ENCODE data around the gene NECTIN2.
"Not testable (repeated sequence)": the region's sequence is repeated elsewhere in the genome, so short reads cannot be mapped to it uniquely, and the experiment has no call there.

NECTIN2 gene

DNA sequence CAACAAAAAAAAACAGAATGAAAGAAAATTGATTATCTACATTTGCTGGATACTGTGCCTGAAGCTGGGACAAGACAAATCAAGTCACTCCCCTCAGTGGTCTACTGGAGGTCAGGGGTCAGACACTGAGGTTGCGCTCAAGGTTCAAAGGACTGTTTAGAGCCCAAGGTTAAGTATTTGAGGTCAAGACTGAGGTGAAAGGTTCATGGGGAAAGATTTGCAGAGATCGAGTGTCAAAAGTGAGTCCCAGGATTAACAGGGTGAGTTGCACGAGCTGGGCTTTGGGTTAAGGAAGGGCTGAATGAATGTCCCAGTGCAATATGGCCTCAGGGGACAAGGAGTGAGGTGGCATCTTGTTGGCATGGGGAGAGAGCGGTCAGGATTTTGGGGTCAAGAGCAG is 41.6 kb downstream of the NECTIN2 start:
- DNase-seq = no peak

DNA sequence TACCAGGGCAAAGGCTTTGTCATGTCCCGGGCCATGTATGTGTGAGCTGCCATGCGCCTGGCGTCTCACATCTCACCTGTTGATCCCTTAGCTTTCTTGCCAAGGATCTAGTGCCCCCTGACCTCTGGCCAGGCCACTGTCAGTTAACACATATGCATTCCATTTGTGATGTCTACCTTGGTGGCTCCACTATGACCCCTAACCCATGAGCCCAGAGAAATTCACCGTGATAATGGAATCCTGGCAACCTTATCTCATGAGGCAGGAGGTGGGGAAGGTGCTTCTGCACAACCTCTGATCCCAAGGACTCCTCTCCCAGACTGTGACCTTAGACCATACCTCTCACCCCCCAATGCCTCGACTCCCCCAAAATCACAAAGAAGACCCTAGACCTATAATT is 42.2 kb downstream of the NECTIN2 start:
- DNase-seq = not testable (repeated sequence)

DNA sequence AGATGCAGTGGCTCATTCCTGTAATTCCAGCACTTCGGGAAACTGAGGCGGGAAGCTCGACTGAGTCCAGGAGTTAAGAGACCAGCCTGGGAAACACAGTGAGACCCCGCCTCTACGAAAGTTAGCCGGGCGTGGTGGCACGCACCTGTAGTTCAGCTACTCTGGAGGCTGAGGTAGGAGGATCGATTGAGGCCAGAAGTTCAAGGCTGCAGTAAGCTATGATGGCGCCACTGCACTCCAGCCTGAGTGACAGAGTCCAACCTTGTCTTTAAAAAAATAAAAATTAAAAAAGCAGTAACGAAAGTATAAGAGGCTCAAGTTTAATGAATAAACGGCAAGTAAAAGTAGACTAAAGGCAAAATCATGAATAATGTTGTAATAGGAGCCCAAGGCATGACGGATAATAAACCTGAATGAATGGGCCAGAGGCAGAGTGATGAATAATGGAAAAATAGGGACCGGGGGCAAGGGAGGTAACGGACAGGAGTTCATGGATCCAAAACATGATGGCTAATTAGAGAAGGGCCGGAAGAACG is 43.8 kb downstream of the NECTIN2 start:
- DNase-seq = no peak

DNA sequence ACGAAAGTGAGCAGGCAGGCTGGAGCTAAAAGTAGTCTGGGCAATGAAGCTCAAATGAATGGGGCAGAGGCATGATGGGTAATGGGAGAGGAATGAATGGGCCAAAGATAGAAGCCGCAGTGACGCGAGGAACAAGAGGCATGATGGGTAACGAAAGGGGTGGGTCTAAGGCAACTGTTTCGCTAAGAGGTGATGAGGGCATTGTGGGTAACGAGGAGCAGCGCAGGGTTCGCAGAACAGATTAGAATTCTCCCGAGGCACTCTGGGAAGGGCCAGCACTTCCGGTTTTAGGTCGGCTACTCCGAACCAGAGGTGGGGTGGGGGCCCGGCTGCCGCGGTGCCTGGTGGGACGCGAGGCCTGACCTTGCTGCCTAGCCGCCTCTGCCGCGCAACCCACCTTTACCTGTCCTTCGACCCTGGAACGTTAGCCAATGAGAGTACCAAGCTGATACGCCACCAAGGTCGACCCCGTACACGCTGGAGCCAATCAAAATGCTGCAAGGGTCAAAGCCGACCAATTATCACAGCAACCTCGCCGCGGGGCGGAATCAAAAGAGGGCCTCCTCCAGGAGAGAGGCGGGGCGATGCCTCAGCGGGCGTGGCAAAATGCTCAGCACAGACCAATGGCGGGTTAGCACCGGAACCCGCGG is 44.4 kb downstream of the NECTIN2 start:
- DNase-seq = peak; percentile 100

DNA sequence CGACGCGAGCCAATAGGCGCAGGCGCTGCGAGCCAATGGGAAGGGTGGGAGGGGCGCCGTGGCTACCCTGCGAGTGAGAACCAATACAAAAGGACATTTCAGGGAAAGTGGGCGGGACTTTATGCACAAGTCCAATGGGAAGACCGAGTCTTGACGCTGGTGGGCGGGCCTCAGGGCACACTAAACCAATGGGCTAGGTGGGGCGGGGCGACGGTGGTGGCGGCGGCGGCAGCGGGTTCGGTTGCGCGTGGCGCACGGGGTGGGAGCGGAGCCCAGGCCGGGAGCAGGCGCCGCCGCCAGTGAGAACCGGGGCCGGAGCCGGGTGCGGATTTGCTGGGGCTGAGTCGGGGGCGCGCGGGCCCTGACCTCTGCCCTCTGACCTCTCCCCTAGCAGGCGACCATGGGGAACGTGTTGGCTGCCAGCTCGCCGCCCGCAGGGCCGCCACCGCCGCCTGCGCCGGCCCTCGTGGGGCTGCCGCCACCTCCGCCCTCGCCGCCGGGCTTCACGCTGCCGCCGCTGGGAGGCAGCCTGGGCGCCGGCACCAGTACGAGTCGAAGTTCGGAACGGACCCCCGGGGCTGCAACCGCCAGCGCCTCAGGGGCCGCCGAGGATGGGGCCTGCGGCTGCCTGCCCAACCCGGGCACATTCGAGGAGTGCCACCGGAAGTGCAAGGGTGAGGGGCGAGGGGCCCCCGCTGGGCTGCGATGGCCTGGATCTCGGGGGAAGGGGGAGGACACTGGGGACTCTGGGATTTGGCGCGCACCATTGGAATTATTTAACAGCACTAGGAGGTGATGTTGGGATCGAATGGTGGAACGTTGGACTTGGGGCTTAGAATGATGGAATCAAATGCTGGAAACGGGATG is 45.2 kb downstream of the NECTIN2 start, which contains the start of gene TOMM40:
Gene TOMM40, plus strand, starts transcription at position 239 of the 867 bp plus-strand sequence. Its CDS starts 162 bp downstream, at position 401.
- DNase-seq = peak; percentile 54

DNA sequence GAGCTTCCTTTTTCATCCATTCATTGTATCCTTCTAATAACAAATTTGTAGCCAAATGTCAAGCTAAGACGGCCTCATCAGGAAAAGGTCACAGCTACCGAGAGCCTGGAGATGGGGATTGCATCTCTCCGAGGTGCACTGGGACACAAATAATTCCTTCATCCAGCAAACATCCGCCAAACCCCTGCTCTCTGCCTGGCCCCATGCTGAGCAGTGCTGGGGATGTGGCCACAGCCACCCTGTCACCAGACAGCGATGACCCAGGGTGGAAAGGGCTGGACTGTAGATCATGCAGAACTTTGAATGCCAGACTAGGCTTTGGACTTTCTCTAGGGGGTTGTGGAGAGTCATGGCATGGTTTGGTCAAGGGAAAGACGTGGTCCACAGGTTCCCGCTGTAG is 46.8 kb downstream of the NECTIN2 start:
- DNase-seq = no peak

DNA sequence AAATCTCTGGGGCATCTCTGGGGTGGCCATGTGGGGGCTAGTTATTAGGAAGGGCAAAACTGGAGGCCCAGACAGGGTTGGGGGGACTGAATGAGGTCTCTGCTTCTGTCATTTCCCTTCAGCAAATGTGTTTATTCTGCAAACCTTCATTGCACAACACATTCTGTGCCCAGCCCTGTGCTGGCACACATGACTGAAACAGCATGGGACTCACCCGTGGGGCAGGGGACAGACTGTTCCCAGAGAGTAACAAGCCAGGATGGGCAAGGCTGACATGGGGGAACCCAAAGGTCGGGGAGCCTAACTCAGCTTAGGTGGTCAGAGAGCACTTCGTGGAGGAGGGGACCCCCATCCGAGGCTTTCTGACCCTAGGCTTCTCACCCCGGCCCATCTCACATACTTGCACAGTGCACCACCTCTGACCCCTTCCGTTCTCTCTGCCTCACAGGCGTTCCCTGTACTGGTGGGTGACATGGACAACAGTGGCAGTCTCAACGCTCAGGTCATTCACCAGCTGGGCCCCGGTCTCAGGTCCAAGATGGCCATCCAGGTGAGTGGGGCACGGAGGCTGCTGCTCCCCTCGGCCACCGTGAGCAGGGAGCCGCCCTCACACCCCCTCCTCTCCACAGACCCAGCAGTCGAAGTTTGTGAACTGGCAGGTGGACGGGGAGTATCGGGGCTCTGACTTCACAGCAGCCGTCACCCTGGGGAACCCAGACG is 47.4 kb downstream of the NECTIN2 start:
- no peak for DNase-seq

DNA sequence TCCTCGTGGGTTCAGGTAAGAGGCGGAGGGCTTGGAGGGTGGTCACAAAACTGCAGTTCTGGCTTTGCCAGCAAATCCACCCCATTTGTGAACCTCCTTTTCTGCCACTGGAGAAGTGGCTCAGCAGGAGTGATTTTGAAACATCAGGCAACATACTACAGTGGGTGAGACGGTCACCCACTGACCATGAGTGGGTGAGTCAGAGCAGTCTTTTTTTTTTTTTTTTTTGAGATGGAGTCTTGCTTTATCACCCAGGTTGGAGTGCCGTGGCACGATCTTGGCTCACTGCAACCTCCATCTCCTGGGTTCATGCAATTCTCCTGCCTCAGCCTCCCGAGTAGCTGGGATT is 47.9 kb downstream of the NECTIN2 start:
- no peak for DNase-seq

DNA sequence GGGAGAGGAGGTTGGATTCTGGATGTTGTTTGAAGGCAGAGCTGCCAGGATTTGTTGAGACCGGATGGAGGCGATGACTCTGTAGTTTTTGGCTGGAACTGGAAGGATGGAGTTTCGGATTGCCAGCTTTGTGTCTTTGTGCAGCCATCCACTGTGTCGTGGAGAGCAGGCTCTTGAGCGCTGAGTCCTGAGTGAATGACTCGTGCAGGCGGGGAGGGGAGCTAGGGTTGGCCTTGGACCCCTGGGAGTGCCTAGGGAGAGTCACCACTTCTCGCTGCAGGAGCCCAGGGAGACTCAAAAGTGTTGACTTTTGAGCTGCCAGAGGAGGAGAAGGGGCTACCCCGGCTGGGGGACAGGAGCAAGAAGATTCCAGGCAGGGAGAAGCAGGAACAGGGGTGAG is 48.8 kb downstream of the NECTIN2 start:
- DNase-seq = no peak

DNA sequence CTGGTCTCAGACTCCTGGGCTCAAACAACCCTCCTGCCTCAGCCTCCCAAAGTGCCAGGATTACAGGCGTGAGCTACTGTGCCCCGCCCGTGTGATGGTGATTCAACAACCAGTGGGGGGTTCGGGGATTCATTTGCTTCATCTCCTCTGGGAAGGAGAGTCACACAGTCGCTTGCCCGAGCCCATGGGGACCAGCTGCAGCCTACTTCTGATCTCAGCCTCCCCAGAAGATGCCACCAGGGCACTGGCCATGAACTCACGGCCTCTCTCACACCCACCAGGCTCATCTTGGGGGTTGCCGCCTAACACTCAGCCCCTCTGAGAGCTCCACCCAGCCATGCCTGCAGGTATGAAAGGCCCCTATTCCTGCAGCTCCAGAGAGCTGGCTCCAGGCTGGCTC is 51.7 kb downstream of the NECTIN2 start:
- no peak for DNase-seq

DNA sequence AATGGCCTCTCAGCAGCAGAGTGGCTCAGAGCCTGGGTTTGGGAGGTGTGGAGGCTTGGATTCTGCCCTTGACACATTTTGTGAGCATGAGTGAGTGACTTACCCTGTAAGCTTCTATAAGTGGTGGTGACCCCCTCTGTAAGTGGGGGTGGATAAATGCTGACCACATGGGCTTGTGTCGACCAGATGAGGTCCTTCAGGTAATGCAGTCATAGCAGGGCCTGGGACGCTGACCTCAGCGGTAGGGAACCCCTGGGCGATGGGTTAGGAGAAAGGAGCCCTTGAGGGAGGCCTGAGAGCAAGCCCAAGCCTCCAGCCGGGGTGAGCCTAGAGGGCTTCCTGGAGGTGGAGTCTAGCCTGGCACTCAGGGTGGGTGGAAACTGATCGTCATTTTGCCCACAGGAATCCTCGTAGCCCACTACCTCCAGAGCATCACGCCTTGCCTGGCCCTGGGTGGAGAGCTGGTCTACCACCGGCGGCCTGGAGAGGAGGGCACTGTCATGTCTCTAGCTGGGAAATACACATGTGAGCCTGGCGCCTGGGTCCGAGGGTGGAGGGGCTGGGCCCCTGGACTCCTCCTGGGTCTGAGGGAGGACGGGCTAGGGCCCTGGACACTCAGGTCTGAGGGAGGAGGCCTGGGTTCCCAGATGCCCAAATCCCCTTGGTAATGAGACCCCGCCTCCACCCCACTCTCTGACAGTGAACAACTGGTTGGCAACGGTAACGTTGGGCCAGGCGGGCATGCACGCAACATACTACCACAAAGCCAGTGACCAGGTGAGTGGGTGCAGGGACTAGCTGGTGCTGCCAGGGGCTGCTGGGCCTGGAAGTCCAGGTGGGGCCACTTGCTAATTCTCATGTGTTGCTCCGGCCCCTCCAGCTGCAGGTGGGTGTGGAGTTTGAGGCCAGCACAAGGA is 54.5 kb downstream of the NECTIN2 start:
- DNase-seq = no peak

DNA sequence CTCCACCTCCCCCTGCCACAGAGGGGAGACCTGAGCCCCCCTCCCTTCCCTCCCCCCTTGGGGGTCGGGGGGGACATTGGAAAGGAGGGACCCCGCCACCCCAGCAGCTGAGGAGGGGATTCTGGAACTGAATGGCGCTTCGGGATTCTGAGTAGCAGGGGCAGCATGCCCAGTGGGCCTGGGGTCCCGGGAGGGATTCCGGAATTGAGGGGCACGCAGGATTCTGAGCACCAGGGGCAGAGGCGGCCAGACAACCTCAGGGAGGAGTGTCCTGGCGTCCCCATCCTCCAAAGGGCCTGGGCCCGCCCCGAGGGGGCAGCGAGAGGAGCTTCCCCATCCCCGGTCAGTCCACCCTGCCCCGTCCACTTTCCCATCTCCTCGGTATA is 57.1 kb downstream of the NECTIN2 start:
- no peak for DNase-seq

DNA sequence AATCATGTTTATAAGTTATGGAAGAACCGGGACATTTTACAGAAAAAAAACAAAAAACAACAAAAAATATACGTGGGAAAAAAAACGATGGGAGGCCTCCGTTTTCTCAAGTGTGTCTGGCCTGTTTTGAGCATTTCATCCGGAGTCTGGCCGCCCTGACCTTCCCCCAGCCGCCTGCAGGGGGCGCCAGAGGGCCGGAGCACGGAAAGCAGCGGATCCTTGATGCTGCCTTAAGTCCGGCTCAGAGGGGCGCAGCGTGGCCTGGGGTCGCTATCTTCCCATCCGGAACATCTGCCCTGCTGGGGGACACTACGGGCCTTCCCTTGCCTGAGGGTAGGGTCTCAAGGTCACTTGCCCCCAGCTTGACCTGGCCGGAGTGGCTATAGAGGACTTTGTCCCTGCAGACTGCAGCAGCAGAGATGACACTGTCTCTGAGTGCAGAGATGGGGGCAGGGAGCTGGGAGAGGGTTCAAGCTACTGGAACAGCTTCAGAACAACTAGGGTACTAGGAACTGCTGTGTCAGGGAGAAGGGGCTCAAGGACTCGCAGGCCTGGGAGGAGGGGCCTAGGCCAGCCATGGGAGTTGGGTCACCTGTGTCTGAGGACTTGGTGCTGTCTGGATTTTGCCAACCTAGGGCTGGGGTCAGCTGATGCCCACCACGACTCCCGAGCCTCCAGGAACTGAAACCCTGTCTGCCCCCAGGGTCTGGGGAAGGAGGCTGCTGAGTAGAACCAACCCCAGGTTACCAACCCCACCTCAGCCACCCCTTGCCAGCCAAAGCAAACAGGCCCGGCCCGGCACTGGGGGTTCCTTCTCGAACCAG is 57.7 kb downstream of the NECTIN2 start:
- DNase-seq = peak; percentile 67

DNA sequence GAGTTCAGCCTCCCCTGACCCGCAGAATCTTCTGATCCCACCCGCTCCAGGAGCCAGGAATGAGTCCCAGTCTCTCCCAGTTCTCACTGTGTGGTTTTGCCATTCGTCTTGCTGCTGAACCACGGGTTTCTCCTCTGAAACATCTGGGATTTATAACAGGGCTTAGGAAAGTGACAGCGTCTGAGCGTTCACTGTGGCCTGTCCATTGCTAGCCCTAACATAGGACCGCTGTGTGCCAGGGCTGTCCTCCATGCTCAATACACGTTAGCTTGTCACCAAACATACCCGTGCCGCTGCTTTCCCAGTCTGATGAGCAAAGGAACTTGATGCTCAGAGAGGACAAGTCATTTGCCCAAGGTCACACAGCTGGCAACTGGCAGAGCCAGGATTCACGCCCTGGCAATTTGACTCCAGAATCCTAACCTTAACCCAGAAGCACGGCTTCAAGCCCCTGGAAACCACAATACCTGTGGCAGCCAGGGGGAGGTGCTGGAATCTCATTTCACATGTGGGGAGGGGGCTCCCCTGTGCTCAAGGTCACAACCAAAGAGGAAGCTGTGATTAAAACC is 58.4 kb downstream of the NECTIN2 start:
- peak; percentile 50 for DNase-seq

DNA sequence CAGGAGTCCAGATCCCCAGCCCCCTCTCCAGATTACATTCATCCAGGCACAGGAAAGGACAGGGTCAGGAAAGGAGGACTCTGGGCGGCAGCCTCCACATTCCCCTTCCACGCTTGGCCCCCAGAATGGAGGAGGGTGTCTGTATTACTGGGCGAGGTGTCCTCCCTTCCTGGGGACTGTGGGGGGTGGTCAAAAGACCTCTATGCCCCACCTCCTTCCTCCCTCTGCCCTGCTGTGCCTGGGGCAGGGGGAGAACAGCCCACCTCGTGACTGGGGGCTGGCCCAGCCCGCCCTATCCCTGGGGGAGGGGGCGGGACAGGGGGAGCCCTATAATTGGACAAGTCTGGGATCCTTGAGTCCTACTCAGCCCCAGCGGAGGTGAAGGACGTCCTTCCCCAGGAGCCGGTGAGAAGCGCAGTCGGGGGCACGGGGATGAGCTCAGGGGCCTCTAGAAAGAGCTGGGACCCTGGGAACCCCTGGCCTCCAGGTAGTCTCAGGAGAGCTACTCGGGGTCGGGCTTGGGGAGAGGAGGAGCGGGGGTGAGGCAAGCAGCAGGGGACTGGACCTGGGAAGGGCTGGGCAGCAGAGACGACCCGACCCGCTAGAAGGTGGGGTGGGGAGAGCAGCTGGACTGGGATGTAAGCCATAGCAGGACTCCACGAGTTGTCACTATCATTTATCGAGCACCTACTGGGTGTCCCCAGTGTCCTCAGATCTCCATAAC is 59.5 kb downstream of the NECTIN2 start, which contains the start of gene APOE:
Gene APOE, plus strand, starts transcription at position 360 of the 724 bp plus-strand sequence. CDS start 829 bp downstream, outside the sequence.
- DNase-seq = peak; percentile 69

DNA sequence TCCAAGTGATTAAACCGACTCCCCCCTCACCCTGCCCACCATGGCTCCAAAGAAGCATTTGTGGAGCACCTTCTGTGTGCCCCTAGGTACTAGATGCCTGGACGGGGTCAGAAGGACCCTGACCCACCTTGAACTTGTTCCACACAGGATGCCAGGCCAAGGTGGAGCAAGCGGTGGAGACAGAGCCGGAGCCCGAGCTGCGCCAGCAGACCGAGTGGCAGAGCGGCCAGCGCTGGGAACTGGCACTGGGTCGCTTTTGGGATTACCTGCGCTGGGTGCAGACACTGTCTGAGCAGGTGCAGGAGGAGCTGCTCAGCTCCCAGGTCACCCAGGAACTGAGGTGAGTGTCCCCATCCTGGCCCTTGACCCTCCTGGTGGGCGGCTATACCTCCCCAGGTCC is 61.5 kb downstream of the NECTIN2 start:
- no peak for DNase-seq

DNA sequence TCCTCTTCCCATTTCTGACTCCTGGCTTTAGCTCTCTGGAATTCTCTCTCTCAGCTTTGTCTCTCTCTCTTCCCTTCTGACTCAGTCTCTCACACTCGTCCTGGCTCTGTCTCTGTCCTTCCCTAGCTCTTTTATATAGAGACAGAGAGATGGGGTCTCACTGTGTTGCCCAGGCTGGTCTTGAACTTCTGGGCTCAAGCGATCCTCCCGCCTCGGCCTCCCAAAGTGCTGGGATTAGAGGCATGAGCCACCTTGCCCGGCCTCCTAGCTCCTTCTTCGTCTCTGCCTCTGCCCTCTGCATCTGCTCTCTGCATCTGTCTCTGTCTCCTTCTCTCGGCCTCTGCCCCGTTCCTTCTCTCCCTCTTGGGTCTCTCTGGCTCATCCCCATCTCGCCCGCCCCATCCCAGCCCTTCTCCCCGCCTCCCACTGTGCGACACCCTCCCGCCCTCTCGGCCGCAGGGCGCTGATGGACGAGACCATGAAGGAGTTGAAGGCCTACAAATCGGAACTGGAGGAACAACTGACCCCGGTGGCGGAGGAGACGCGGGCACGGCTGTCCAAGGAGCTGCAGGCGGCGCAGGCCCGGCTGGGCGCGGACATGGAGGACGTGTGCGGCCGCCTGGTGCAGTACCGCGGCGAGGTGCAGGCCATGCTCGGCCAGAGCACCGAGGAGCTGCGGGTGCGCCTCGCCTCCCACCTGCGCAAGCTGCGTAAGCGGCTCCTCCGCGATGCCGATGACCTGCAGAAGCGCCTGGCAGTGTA is 62.2 kb downstream of the NECTIN2 start:
- DNase-seq = no peak

DNA sequence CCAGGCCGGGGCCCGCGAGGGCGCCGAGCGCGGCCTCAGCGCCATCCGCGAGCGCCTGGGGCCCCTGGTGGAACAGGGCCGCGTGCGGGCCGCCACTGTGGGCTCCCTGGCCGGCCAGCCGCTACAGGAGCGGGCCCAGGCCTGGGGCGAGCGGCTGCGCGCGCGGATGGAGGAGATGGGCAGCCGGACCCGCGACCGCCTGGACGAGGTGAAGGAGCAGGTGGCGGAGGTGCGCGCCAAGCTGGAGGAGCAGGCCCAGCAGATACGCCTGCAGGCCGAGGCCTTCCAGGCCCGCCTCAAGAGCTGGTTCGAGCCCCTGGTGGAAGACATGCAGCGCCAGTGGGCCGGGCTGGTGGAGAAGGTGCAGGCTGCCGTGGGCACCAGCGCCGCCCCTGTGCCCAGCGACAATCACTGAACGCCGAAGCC is 62.8 kb downstream of the NECTIN2 start:
- no peak for DNase-seq

DNA sequence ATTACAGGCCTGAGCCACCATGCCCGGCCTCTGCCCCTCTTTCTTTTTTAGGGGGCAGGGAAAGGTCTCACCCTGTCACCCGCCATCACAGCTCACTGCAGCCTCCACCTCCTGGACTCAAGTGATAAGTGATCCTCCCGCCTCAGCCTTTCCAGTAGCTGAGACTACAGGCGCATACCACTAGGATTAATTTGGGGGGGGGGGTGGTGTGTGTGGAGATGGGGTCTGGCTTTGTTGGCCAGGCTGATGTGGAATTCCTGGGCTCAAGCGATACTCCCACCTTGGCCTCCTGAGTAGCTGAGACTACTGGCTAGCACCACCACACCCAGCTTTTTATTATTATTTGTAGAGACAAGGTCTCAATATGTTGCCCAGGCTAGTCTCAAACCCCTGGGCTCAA is 63.7 kb downstream of the NECTIN2 start:
- no peak for DNase-seq
